C4-2B (cell line): ENCODE data around the gene APRT.

Source experiments
- CTCF ChIP-seq: fragments of 450-650 bp; conservative IDR thresholded peaks from 2 replicates; pipeline ENCODE4 v1.5.1; 2017; ENCODE audit warnings: mild to moderate bottlenecking
- ZFX ChIP-seq: fragments of 450-650 bp; IDR thresholded peaks from 2 replicates; pipeline ENCODE4 v1.6.1; 2017

GRCh38 chr16:88781140-88782077 is 30.3 kb downstream of the APRT start:
- TF ChIP-seq CTCF (no peak), ZFX (no peak)
